ENCODE measurements around the gene LCN15.

The LCN15 gene

GRCh38 chr9:136753371-136754058 lies 10.8 kb downstream of the LCN15 start:
- Histone ChIP-seq H3K27ac (ENCODE audit: extremely low read depth, low read depth, low read length) (no peak overlapping the region), H3K36me3 (ENCODE audit: control insufficient read depth in 2 of 2, insufficient read depth in 1 of 2, low read length in 2 of 2) (no peaks in the 10 kb centered on the region), H3K4me1 (ENCODE audit: control insufficient read depth, insufficient read depth, low read length) (no peaks in the 10 kb centered on the region), H3K4me3 (ENCODE audit: low read depth, low read length) (no peak overlapping the region), H3K9me3 (ENCODE audit: control insufficient read depth, insufficient read depth, low read depth, low read length) (no peaks in the 10 kb centered on the region)
- CTCF ChIA-PET, result interaction anchor here (0.6 to 0.8 kb wide), 3 partner anchors 26 to 886 kb away, joined by 3 read pairs; no protein-coding TSS in a partner anchor
- POLR2A ChIA-PET, result no interaction called here
- TF ChIP-seq ATF2 (tag by site-specific recombination; IDR thresholded peaks at IDR 0.05; ENCODE audit: low read depth) (no peak), ZBTB26 (tag by site-specific recombination; optimal IDR thresholded peaks at IDR 0.05) (no peak), AEBP2 (tag by site-specific recombination; IDR thresholded peaks at IDR 0.05; ENCODE audit: borderline replicate concordance) (no peak), ZSCAN30 (tag by site-specific recombination; IDR thresholded peaks at IDR 0.05) (no peak), ZNF677 (tag by site-specific recombination; IDR thresholded peaks at IDR 0.05) (no peak), ZNF169 (tag by site-specific recombination; IDR thresholded peaks at IDR 0.05) (no peak), PATZ1 (tag by site-specific recombination; IDR thresholded peaks at IDR 0.05) (no peak)

- H3K36me3 ChIP-seq (ENCODE audit: control insufficient read depth in 2 of 2, insufficient read depth in 1 of 2, low read length in 2 of 2), result no peaks in the 10 kb centered on the region
- POLR2A ChIA-PET, result no interaction called here
- CTCF ChIA-PET, result interaction anchor here (0.7 to 2.2 kb wide), 3 partner anchors 9 to 283 kb away, joined by 3 to 8 read pairs (median 3); no protein-coding TSS in a partner anchor
- no peaks in the 10 kb centered on the region for H3K9me3 ChIP-seq (ENCODE audit: control insufficient read depth, insufficient read depth, low read depth, low read length)
- H3K4me3 ChIP-seq (ENCODE audit: low read depth, low read length), result no peak overlapping the region
- no peak overlapping the region for H3K27ac ChIP-seq (ENCODE audit: extremely low read depth, low read depth, low read length)
- no peaks in the 10 kb centered on the region for H3K4me1 ChIP-seq (ENCODE audit: control insufficient read depth, insufficient read depth, low read length)
- no peak for TF ChIP-seq ZSCAN4 (tag by site-specific recombination; IDR thresholded peaks at IDR 0.05)
- no peak for TF ChIP-seq ZNF664 (tag by site-specific recombination; IDR thresholded peaks at IDR 0.05)
- no peak for TF ChIP-seq ZNF692 (tag by site-specific recombination; IDR thresholded peaks at IDR 0.05)
- TF ChIP-seq PRDM1 (tag by site-specific recombination; IDR thresholded peaks at IDR 0.05), result peak; percentile 67
- TF ChIP-seq SETDB1 (IDR thresholded peaks at IDR 0.05; ENCODE audit: insufficient read length, low read length), result peak; percentile 71
- TF ChIP-seq ZSCAN5A (tag by site-specific recombination; IDR thresholded peaks at IDR 0.05), result peak; percentile 97
These were observed 12.5 kb downstream of the LCN15 start for GRCh38 chr9:136751814-136752213.

Measured in HEK293 (cell line).